ENCODE results near the gene FRS2.

DNA sequence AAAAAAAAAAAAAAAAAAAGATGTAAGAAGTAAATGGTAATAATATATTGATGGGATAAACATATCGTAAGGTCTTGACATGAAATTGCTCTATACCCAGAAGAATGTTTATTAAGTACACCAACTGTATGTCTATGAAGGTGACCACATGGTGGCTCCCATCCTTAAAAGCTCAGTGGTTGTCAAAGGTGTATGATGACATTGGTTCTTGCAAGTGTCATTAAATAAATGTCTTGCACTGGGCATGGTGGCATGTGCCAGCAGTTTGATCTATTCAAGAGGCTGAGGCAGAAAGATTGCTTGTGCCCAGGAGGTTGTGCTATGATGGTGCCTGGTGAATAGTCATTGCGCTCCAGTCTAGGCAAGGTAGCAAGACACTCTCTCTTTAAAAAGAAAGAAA lies 125.5 kb downstream of the FRS2 start:
- TF ChIP-seq IKZF1 (conservative IDR thresholded peaks at IDR 0.05) (no peak), BACH1 (IDR thresholded peaks at IDR 0.05; ENCODE audit: borderline replicate concordance) (no peak), POLR2A (IDR thresholded peaks at IDR 0.05; ENCODE audit: low read depth, low read length) (no peak), SMAD5 (IDR thresholded peaks at IDR 0.05; ENCODE audit: low read depth) (no peak), CHD2 (IDR thresholded peaks at IDR 0.05; ENCODE audit: borderline replicate concordance, low read depth, low read length) (no peak), ZNF274 (IDR thresholded peaks at IDR 0.05; ENCODE audit: insufficient read depth, insufficient read length) (no peak), JUND (IDR thresholded peaks at IDR 0.05; ENCODE audit: low read depth, low read length) (no peak), ETV6 (conservative IDR thresholded peaks at IDR 0.05 in 1 of 2, IDR thresholded peaks at IDR 0.05 in 1 of 2; ENCODE audit: borderline replicate concordance in 1 of 2, low read depth in 1 of 2) (no peak), RAD21 (IDR thresholded peaks at IDR 0.05; ENCODE audit: insufficient read depth, low read depth, low read length) (no peak), ZSCAN29 (IDR thresholded peaks at IDR 0.05) (no peak)
- TF ChIP-seq, protein P1, sequence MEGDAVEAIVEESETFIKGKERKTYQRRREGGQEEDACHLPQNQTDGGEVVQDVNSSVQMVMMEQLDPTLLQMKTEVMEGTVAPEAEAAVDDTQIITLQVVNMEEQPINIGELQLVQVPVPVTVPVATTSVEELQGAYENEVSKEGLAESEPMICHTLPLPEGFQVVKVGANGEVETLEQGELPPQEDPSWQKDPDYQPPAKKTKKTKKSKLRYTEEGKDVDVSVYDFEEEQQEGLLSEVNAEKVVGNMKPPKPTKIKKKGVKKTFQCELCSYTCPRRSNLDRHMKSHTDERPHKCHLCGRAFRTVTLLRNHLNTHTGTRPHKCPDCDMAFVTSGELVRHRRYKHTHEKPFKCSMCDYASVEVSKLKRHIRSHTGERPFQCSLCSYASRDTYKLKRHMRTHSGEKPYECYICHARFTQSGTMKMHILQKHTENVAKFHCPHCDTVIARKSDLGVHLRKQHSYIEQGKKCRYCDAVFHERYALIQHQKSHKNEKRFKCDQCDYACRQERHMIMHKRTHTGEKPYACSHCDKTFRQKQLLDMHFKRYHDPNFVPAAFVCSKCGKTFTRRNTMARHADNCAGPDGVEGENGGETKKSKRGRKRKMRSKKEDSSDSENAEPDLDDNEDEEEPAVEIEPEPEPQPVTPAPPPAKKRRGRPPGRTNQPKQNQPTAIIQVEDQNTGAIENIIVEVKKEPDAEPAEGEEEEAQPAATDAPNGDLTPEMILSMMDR (IDR thresholded peaks at IDR 0.05 in 2 of 3, conservative IDR thresholded peaks at IDR 0.05 in 1 of 3; ENCODE audit: control insufficient read depth in 2 of 3, extremely low read depth in 1 of 3, insufficient read depth in 1 of 3, low read depth in 3 of 3, low read length in 3 of 3): no peak
- TF ChIP-seq, protein P2, sequence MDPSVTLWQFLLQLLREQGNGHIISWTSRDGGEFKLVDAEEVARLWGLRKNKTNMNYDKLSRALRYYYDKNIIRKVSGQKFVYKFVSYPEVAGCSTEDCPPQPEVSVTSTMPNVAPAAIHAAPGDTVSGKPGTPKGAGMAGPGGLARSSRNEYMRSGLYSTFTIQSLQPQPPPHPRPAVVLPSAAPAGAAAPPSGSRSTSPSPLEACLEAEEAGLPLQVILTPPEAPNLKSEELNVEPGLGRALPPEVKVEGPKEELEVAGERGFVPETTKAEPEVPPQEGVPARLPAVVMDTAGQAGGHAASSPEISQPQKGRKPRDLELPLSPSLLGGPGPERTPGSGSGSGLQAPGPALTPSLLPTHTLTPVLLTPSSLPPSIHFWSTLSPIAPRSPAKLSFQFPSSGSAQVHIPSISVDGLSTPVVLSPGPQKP (IDR thresholded peaks at IDR 0.05; ENCODE audit: low read depth, low read length): no peak
- TF ChIP-seq, protein P3, sequence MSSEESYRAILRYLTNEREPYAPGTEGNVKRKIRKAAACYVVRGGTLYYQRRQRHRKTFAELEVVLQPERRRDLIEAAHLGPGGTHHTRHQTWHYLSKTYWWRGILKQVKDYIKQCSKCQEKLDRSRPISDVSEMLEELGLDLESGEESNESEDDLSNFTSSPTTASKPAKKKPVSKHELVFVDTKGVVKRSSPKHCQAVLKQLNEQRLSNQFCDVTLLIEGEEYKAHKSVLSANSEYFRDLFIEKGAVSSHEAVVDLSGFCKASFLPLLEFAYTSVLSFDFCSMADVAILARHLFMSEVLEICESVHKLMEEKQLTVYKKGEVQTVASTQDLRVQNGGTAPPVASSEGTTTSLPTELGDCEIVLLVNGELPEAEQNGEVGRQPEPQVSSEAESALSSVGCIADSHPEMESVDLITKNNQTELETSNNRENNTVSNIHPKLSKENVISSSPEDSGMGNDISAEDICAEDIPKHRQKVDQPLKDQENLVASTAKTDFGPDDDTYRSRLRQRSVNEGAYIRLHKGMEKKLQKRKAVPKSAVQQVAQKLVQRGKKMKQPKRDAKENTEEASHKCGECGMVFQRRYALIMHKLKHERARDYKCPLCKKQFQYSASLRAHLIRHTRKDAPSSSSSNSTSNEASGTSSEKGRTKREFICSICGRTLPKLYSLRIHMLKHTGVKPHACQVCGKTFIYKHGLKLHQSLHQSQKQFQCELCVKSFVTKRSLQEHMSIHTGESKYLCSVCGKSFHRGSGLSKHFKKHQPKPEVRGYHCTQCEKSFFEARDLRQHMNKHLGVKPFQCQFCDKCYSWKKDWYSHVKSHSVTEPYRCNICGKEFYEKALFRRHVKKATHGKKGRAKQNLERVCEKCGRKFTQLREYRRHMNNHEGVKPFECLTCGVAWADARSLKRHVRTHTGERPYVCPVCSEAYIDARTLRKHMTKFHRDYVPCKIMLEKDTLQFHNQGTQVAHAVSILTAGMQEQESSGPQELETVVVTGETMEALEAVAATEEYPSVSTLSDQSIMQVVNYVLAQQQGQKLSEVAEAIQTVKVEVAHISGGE (CRISPR knock-in tag; IDR thresholded peaks at IDR 0.05): no peak

Measured in GM12878 (cell line).